ENCODE measurements around the gene EAF2.

Gene EAF2

GRCh38 chr3:121918779-121919483, 83.9 kb downstream of the EAF2 start:
- no peak for TF ChIP-seq CTCF (IDR thresholded peaks at IDR 0.05; ENCODE audit: insufficient read depth, low read length, missing control alignments)
- DNase-seq (ENCODE audit: low read depth, low spot score), result no peak
- H3K4me3 ChIP-seq (ENCODE audit: low read depth, low read length), result no peak overlapping the region
- CTCF ChIA-PET, result no interaction called here
- POLR2A ChIA-PET, result no interaction called here

GRCh38 chr3:121924734-121925133, 89.7 kb downstream of the EAF2 start:
- H3K4me3 ChIP-seq (ENCODE audit: low read depth, low read length), result no peak overlapping the region
- ChIA-PET POLR2A (no interaction called here), CTCF (no interaction called here)
- TF ChIP-seq CTCF (IDR thresholded peaks at IDR 0.05; ENCODE audit: insufficient read depth, low read length, missing control alignments), result no peak
- DNase-seq (ENCODE audit: low read depth, low spot score), result no peak

DNA sequence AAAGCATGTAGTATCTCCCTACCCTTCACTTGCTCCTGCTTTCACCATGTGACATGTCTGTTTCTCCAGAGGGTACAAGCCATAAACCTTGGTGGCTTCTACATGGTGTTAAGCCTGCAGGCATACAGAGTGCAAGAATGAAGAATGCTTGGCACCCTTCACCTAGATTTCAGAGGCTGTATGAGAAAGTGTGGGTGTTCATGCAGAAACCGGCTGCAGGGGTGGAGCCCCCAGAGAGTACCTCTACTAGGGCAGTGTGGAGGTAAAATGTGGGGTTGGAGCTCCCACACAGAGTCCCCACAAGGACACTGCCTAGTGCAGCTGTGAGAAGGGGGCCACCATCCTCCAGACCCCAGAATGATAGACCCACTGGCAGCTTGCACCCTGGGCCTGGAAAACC, 91.4 kb downstream of the EAF2 start:
- no peak for TF ChIP-seq CTCF (IDR thresholded peaks at IDR 0.05; ENCODE audit: insufficient read depth, low read length, missing control alignments)
- no peak overlapping the region for H3K4me3 ChIP-seq (ENCODE audit: low read depth, low read length)
- ChIA-PET POLR2A (no interaction called here), CTCF (no interaction called here)
- DNase-seq (ENCODE audit: low read depth, low spot score), result no peak
